SU-DHL-6 (cell line): Measurements from ENCODE around the gene PLD1.

Source experiments
- CTCF ChIP-seq: fragments of 200-600 bp; sonication (generic); IDR thresholded peaks from one replicate; pipeline ENCODE4 v1.5.1; 2017; ENCODE audit warnings: antibody characterized with exemption, mild to moderate bottlenecking, low read length, moderate library complexity; ENCODE audit not compliant: insufficient read depth, poor library complexity, severe bottlenecking
- EZH2phosphoT487 ChIP-seq: fragments of 200-600 bp; sonication (generic), shearing (Covaris generic); conservative IDR thresholded peaks from 2 replicates; pipeline ENCODE4 v1.6.1; 2018; ENCODE audit warnings: mild to moderate bottlenecking, antibody characterized with exemption, low read length, moderate library complexity, mixed read lengths

- TF ChIP-seq CTCF (no peak), EZH2phosphoT487 (no peak)
Measured at GRCh38 chr3:171569571-171570132, 240.6 kb downstream of the PLD1 start.
